Mesenteric fat pad (tissue), 1 donor: ENCODE measurements around the gene LRFN5. TPM values are rescaled to one million over a fixed set of nuclear protein-coding genes. Genes with fewer than 3 reads are reported as not detected.
"Not testable (repeated sequence)": the region's sequence is repeated elsewhere in the genome, so short reads cannot be mapped to it uniquely, and the experiment has no call there.

ENCODE experiments used
- DNase-seq: peaks from one replicate; pipeline ENCODE4 v3.0.0-alpha.2; 2020; ENCODE audit warnings: low spot score
- total RNA-seq: library from RNA; stranded (reverse); fragmentation: NEBNext Ultra II Directional; extraction: Animal tissue kit (Norgen Biotek cat#: 25700); gene quantifications from one replicate; pipeline ENCODE4 v1.2.1, GENCODE V29; 2021
- donor health status: DM: yes; HTN: yes; CAD: no.

The LRFN5 gene
- total RNA-seq, 1 donor from 2014 or later = 3.6 TPM

- DNase-seq = no peak
These were observed 30.1 kb downstream of the LRFN5 start for GRCh38 chr14:41636492-41637392.

GRCh38 chr14:41641690-41642089, 35.0 kb downstream of the LRFN5 start:
- no peak for DNase-seq

GRCh38 chr14:41642367-41642766, 35.7 kb downstream of the LRFN5 start:
- DNase-seq = no peak

- DNase-seq = no peak
These were observed 36.1 kb downstream of the LRFN5 start for GRCh38 chr14:41642789-41643188.

- no peak for DNase-seq
These were observed 37.9 kb downstream of the LRFN5 start for GRCh38 chr14:41644606-41645005.

- DNase-seq = no peak
These were observed 44.1 kb downstream of the LRFN5 start for GRCh38 chr14:41650802-41651201.

- DNase-seq = no peak
These were observed 47.5 kb downstream of the LRFN5 start for GRCh38 chr14:41654196-41654595.

GRCh38 chr14:41662780-41663472, 56.2 kb downstream of the LRFN5 start:
- DNase-seq = no peak

- DNase-seq = no peak
These were observed 56.8 kb downstream of the LRFN5 start for GRCh38 chr14:41663473-41663850.

GRCh38 chr14:41666301-41666700, 59.6 kb downstream of the LRFN5 start:
- DNase-seq = no peak

GRCh38 chr14:41668356-41668755, 61.7 kb downstream of the LRFN5 start:
- no peak for DNase-seq

- DNase-seq = not testable (repeated sequence)
These were observed 66.9 kb downstream of the LRFN5 start for GRCh38 chr14:41673601-41674000.

- not testable (repeated sequence) for DNase-seq
These were observed 67.9 kb downstream of the LRFN5 start for GRCh38 chr14:41674511-41674971.

- no peak for DNase-seq
These were observed 92.8 kb downstream of the LRFN5 start for GRCh38 chr14:41699486-41699885.

GRCh38 chr14:41718477-41719166, 111.9 kb downstream of the LRFN5 start:
- DNase-seq = no peak

GRCh38 chr14:41739203-41739602, 132.5 kb downstream of the LRFN5 start:
- no peak for DNase-seq

- no peak for DNase-seq
These were observed 136.5 kb downstream of the LRFN5 start for GRCh38 chr14:41743140-41743539.

- no peak for DNase-seq
These were observed 142.8 kb downstream of the LRFN5 start for GRCh38 chr14:41749429-41749828.

- not testable (repeated sequence) for DNase-seq
These were observed 143.9 kb downstream of the LRFN5 start for GRCh38 chr14:41750575-41750974.

GRCh38 chr14:41758011-41758665, 151.5 kb downstream of the LRFN5 start:
- no peak for DNase-seq

- DNase-seq = no peak
These were observed 154.5 kb downstream of the LRFN5 start for GRCh38 chr14:41761204-41761603.
